ENCODE data around the gene CEP19.

The CEP19 gene

DNA sequence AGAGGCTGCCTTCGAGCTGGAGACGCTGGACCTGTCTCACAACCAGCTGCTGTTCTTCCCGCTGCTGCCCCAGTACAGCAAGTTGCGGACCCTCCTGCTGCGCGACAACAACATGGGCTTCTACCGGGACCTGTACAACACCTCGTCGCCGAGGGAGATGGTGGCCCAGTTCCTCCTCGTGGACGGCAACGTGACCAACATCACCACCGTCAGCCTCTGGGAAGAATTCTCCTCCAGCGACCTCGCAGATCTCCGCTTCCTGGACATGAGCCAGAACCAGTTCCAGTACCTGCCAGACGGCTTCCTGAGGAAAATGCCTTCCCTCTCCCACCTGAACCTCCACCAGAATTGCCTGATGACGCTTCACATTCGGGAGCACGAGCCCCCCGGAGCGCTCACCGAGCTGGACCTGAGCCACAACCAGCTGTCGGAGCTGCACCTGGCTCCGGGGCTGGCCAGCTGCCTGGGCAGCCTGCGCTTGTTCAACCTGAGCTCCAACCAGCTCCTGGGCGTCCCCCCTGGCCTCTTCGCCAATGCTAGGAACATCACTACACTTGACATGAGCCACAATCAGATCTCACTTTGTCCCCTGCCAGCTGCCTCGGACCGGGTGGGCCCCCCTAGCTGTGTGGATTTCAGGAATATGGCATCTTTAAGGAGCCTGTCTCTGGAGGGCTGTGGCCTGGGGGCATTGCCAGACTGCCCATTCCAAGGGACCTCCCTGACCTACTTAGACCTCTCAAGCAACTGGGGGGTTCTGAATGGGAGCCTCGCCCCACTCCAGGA, 51.5 kb downstream of the CEP19 start:
- DNase-seq (ENCODE audit: low spot score in 2 of 2) (no peak), ATAC-seq (no peak)
- Mint-ChIP-seq H3K4me1 (no peaks in the 10 kb centered on the region), H3K36me3 (peaks cover 64% of the 10 kb centered on the region), H3K9me3 (no peaks in the 10 kb centered on the region), H3K4me3 (no peak overlapping the region), H3K27ac (no peak overlapping the region)

DNA sequence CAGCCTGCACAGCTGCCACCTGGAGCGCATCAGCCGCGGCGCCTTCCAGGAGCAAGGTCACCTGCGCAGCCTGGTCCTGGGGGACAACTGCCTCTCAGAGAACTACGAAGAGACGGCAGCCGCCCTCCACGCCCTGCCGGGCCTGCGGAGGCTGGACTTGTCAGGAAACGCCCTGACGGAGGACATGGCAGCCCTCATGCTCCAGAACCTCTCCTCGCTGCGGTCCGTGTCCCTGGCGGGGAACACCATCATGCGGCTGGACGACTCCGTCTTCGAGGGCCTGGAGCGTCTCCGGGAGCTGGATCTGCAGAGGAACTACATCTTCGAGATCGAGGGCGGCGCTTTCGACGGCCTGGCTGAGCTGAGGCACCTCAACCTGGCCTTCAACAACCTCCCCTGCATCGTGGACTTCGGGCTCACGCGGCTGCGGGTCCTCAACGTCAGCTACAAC, 52.1 kb downstream of the CEP19 start:
- Mint-ChIP-seq H3K27ac (no peak overlapping the region), H3K36me3 (peaks cover 71% of the 10 kb centered on the region), H3K4me3 (no peak overlapping the region), H3K9me3 (no peaks in the 10 kb centered on the region), H3K4me1 (no peaks in the 10 kb centered on the region)
- no peak for ATAC-seq
- DNase-seq (ENCODE audit: low spot score in 2 of 2), result no peak

Measured in stimulated activated effector memory CD8-positive, alpha-beta T cell treated with anti-CD3 and anti-CD28 coated beads, Interleukin-12 subunit alpha, Interleukin-12 subunit beta, amount 100 ng/mL, for 72 hours (primary cell).